Measurements from ENCODE around the gene WIPF3. TPM values are rescaled to one million over a fixed set of nuclear protein-coding genes. Genes with fewer than 3 reads are reported as not detected.

WIPF3 gene
- total RNA-seq, 2 donors from 2014 or later, result 5.2 to 7.2 TPM

DNA sequence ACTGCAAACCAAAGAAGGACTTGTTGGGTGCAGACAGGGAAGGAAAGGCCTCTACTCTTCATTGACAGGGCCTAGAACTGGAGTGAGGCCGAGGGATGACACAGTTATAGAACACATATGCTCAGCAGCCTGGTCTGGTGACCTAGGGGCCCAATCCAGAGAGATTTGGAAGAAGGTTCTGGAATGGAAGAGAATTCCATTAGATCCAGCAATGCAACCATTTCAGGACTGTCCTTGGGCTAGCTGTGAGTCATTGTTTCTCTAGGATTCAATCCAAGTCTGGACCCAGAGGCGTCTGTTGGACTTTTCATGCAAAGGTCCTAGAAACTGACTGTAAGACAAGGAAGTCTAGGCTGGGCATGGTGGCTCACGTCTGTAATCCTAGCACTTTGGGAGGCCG, 59.2 kb downstream of the WIPF3 start:
- no peak for DNase-seq
- TF ChIP-seq, protein P1, sequence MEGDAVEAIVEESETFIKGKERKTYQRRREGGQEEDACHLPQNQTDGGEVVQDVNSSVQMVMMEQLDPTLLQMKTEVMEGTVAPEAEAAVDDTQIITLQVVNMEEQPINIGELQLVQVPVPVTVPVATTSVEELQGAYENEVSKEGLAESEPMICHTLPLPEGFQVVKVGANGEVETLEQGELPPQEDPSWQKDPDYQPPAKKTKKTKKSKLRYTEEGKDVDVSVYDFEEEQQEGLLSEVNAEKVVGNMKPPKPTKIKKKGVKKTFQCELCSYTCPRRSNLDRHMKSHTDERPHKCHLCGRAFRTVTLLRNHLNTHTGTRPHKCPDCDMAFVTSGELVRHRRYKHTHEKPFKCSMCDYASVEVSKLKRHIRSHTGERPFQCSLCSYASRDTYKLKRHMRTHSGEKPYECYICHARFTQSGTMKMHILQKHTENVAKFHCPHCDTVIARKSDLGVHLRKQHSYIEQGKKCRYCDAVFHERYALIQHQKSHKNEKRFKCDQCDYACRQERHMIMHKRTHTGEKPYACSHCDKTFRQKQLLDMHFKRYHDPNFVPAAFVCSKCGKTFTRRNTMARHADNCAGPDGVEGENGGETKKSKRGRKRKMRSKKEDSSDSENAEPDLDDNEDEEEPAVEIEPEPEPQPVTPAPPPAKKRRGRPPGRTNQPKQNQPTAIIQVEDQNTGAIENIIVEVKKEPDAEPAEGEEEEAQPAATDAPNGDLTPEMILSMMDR (conservative IDR thresholded peaks at IDR 0.05), result no peak
- no peaks in the 10 kb centered on the region for H3K27me3 Mint-ChIP-seq (ENCODE audit: insufficient read depth)

DNA sequence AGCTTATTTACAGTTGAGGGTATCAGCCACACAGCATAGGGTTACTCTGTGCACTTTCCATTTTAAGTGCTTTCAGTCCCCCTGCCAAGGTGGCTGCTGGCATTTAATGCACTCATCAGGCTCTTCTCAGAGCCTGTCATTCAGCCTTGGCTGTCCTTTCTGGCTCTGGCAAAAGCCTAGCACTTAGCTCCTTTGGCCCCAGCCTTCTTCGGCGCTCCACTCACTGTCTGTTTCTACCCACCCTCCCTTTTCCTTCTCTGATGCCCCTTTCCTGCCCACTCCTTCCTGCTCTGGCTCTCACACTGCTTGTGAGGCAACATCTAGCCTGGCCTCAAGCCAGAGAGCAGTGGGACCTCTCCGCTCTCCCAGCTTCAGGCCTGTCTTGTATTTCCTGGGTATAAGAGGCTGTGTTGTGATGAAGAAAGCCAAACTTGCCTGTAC, 60.2 kb downstream of the WIPF3 start:
- no peaks in the 10 kb centered on the region for H3K4me1 ChIP-seq (ENCODE audit: control insufficient read depth, insufficient read depth, low read length)
- DNase-seq, result no peak
- no peak overlapping the region for H3K27ac ChIP-seq (ENCODE audit: low read depth, low read length)
- no peak overlapping the region for H3K9ac ChIP-seq (ENCODE audit: extremely low read depth, low read length, poor library complexity, severe bottlenecking)
- Mint-ChIP-seq H3K4me1 (no peaks in the 10 kb centered on the region), H3K9me3 (no peaks in the 10 kb centered on the region), H3K27me3 (ENCODE audit: insufficient read depth) (no peaks in the 10 kb centered on the region), H3K4me3 (no peak overlapping the region), H3K36me3 (ENCODE audit: low read depth) (no peaks in the 10 kb centered on the region), H3K27ac (no peak overlapping the region)
- H3K9me3 ChIP-seq (ENCODE audit: control insufficient read depth, low read length), result no peaks in the 10 kb centered on the region
- H3K36me3 ChIP-seq (ENCODE audit: control insufficient read depth, insufficient read depth, low read length), result no peaks in the 10 kb centered on the region
- WGBS, 2 experiments (ENCODE audit: insufficient coverage in 1 of 2, insufficient read length in 1 of 2), result 96 to 100% methylated on average over 3 of the region's 3 CpGs
- H3K4me3 ChIP-seq (ENCODE audit: low read length), result no peak overlapping the region
- no peaks in the 10 kb centered on the region for H3K27me3 ChIP-seq (ENCODE audit: control insufficient read depth, insufficient read depth, low read length, poor library complexity, severe bottlenecking)
- TF ChIP-seq, protein P1 (conservative IDR thresholded peaks at IDR 0.05), result no peak

More for the DNA sequence above, 59.2 kb downstream of the WIPF3 start:
- no peaks in the 10 kb centered on the region for H3K9me3 Mint-ChIP-seq
- WGBS, 2 experiments (ENCODE audit: insufficient coverage in 1 of 2, insufficient read length in 1 of 2), result 80 to 96% methylated on average over 2 to 4 of the region's 4 CpGs
- no peaks in the 10 kb centered on the region for H3K36me3 ChIP-seq (ENCODE audit: control insufficient read depth, insufficient read depth, low read length)
- H3K4me3 ChIP-seq (ENCODE audit: low read length), result no peak overlapping the region
- no peaks in the 10 kb centered on the region for H3K4me1 ChIP-seq (ENCODE audit: control insufficient read depth, insufficient read depth, low read length)
- H3K27ac Mint-ChIP-seq, result no peak overlapping the region
- H3K4me1 Mint-ChIP-seq, result peaks cover 5% of the 10 kb centered on the region
- no peak overlapping the region for H3K9ac ChIP-seq (ENCODE audit: extremely low read depth, low read length, poor library complexity, severe bottlenecking)
- no peaks in the 10 kb centered on the region for H3K27me3 ChIP-seq (ENCODE audit: control insufficient read depth, insufficient read depth, low read length, poor library complexity, severe bottlenecking)
- H3K27ac ChIP-seq (ENCODE audit: low read depth, low read length), result no peak overlapping the region
- no peaks in the 10 kb centered on the region for H3K9me3 ChIP-seq (ENCODE audit: control insufficient read depth, low read length)
- no peaks in the 10 kb centered on the region for H3K36me3 Mint-ChIP-seq (ENCODE audit: low read depth)
- H3K4me3 Mint-ChIP-seq, result no peak overlapping the region

DNA sequence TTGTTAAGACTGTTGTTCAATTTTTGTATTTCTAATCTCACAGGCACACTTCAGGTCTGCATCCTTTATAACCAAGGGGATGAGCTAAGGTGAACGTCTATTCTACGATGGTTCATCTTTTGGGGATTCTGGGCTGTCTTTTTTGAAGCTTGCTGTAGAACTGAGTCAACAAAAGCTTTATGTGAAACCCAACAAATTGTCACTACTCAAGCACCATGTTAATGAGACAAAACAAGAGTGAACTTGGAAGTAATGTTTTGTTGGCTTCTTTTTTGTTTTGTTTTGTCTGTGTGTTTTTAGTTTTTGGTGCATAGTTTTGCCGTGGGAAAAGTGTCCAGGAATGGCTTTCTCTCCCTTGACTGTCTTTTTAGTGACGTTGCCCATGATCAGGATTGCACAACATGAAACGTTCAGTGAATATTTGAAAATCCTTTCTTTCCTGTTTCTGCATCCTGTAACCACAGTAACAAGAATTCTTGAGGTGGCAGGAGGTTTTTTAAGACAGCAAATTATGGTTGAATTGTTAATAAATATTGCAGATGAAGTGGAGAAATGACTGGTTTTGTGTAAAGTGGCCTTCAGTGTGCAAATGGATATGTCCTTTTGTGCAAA, 65.6 kb downstream of the WIPF3 start:
- no peak overlapping the region for H3K4me3 Mint-ChIP-seq
- Histone ChIP-seq H3K9ac (ENCODE audit: extremely low read depth, low read length, poor library complexity, severe bottlenecking) (no peak overlapping the region), H3K36me3 (ENCODE audit: control insufficient read depth, insufficient read depth, low read length) (no peaks in the 10 kb centered on the region), H3K4me3 (ENCODE audit: low read length) (no peak overlapping the region), H3K27ac (ENCODE audit: low read depth, low read length) (no peak overlapping the region), H3K9me3 (ENCODE audit: control insufficient read depth, low read length) (no peaks in the 10 kb centered on the region), H3K27me3 (ENCODE audit: control insufficient read depth, insufficient read depth, low read length, poor library complexity, severe bottlenecking) (no peaks in the 10 kb centered on the region), H3K4me1 (ENCODE audit: control insufficient read depth, insufficient read depth, low read length) (no peaks in the 10 kb centered on the region)
- TF ChIP-seq, protein P1 (conservative IDR thresholded peaks at IDR 0.05), result no peak
- no peaks in the 10 kb centered on the region for H3K36me3 Mint-ChIP-seq (ENCODE audit: low read depth)
- no peak for DNase-seq
- no peaks in the 10 kb centered on the region for H3K9me3 Mint-ChIP-seq
- H3K27me3 Mint-ChIP-seq (ENCODE audit: insufficient read depth), result no peaks in the 10 kb centered on the region
- no peak overlapping the region for H3K27ac Mint-ChIP-seq
- H3K4me1 Mint-ChIP-seq, result no peaks in the 10 kb centered on the region
- 90% methylated on average over 5 of the region's 5 CpGs; no CpG with 5 or more reads in 1 of the 2 experiments for WGBS, 2 experiments (ENCODE audit: insufficient coverage in 1 of 2, insufficient read length in 1 of 2)

Measured in endodermal cell (in vitro differentiated cells).